ENCODE data around the gene SPRR2A. TPM values are rescaled to one million over a fixed set of nuclear protein-coding genes. Genes with fewer than 3 reads are reported as not detected.
"Not testable (repeated sequence)": the region's sequence is repeated elsewhere in the genome, so short reads cannot be mapped to it uniquely, and the experiment has no call there.

SPRR2A gene
- total RNA-seq, 1 donor from 2014 or later = not detected

DNA sequence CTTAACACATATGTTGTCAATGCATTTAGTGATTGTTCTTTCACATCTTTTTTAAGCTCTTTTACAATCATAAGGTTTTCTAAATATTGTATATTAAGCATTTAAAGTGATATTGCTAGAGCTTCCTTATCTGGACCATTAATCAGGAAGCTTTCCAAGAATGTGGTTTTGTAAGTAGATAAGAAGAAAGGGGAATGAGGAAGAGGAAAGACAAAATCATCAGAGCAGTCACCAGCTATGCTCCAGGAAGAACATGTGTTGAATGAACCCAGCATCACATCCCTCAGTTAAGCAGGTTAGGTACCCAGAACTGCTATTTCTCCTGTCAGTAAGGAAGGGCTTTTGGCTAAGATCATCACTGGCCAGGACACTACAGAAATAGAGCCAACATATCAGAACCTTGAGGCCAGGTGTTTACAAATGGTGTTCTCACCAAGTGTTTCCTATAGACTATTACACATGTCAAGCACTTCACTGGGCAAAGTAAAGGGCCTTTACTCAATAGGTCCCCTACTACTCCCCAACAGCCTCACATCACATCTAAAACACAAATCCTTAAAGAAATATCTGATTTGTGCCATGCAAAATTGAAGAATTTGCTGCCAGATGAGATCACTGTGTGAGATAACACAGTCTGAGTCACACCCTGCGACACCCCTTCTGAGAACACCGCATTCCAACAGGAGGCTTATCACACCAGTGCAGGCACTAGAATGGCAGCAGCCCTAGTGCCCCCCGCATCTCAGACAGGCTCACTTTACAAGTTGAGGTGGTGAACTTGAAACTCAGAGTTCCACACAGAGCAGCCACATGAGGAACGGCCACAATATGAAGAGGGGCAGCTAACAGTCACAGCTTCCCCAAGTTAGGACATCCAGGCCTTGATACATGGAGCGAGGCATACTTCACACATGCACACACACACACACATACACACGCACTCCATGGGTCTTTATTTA, 1.8 kb upstream of the SPRR2A start:
- H3K4me3 ChIP-seq = no peak overlapping the region
- DNase-seq = no peak

DNA sequence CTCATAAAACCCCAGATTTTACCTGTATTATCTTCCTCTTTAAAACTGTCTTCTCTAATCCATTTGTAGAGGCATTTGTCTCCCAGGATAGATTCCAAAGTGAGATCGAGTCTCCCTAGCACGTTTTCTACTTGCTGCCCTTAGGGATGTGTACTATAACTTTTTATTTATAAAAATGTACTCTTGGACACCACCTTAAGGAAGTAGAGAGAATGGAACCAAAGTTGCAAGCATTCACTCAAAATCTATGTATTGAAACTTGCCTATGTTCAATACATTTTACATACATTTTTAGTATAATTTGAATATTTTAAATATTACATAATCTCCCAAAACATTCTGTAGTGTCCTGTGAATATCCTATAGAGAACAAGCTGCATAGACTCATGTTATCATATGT, 842 bp upstream of the SPRR2A start:
- TF ChIP-seq, protein P1, sequence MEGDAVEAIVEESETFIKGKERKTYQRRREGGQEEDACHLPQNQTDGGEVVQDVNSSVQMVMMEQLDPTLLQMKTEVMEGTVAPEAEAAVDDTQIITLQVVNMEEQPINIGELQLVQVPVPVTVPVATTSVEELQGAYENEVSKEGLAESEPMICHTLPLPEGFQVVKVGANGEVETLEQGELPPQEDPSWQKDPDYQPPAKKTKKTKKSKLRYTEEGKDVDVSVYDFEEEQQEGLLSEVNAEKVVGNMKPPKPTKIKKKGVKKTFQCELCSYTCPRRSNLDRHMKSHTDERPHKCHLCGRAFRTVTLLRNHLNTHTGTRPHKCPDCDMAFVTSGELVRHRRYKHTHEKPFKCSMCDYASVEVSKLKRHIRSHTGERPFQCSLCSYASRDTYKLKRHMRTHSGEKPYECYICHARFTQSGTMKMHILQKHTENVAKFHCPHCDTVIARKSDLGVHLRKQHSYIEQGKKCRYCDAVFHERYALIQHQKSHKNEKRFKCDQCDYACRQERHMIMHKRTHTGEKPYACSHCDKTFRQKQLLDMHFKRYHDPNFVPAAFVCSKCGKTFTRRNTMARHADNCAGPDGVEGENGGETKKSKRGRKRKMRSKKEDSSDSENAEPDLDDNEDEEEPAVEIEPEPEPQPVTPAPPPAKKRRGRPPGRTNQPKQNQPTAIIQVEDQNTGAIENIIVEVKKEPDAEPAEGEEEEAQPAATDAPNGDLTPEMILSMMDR (IDR thresholded peaks at IDR 0.05) = no peak
- DNase-seq = no peak
- no peak overlapping the region for H3K4me3 ChIP-seq
- H3K36me3 ChIP-seq = no peaks in the 10 kb centered on the region
- no peaks in the 10 kb centered on the region for H3K4me1 ChIP-seq
- no peak for ATAC-seq
- H3K27ac ChIP-seq = no peak overlapping the region
- intact Hi-C loops (cut with DNase I) = no loop called here
- H3K9me3 ChIP-seq = no peaks in the 10 kb centered on the region
- H3K27me3 ChIP-seq (ENCODE audit: low read depth) = no peaks in the 10 kb centered on the region

More for the DNA sequence above, 1.8 kb upstream of the SPRR2A start:
- no peaks in the 10 kb centered on the region for H3K27me3 ChIP-seq (ENCODE audit: low read depth)
- intact Hi-C loops (cut with DNase I) = no loop called here
- H3K4me1 ChIP-seq = no peaks in the 10 kb centered on the region
- TF ChIP-seq, protein P1 (IDR thresholded peaks at IDR 0.05) = no peak
- H3K9me3 ChIP-seq = no peaks in the 10 kb centered on the region
- no peaks in the 10 kb centered on the region for H3K36me3 ChIP-seq
- no peak overlapping the region for H3K27ac ChIP-seq
- ATAC-seq = no peak

DNA sequence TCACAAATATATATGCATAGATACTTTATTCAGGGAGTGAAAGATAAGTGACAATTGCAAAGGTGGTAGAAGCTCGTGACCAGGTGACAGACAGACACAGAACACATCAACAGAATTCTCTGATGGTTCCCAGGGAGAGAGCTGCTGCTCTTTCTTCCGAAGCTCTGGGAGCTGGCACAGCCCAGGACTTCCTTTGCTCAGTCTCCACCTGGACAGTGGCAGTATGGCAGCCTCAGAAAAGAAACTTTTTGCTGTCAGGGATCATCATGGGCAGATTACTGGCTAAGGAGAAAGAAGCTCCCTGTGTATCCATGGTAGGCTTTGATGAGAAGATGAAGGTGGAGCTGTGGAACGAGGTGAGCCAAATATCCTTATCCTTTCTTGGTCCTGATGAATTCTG, 1.2 kb downstream of the SPRR2A start:
- H3K9me3 ChIP-seq; intact Hi-C loops (cut with DNase I); ATAC-seq; DNase-seq; H3K27ac ChIP-seq; H3K4me3 ChIP-seq; H3K27me3 ChIP-seq (ENCODE audit: low read depth); H3K36me3 ChIP-seq; H3K4me1 ChIP-seq: not testable (repeated sequence)

DNA sequence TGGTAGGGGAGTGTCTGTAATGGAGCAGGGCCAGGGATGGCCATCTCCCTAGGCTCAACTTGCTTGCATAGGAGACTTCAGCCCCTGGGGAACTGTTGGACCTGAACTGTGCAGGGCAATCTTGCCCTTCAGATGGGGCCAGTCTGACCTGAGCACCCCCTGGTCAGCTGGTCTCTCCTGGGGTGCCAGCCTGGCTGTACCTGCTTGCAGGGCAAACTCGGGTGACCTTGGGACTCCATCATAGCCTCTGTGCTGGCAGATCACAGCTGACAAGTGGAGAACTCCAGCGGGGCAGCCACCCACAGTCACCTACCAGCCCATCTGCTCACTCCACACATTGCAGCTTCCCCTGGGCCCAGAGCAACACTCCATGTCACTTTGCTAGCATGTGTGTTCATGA, 8.1 kb downstream of the SPRR2A start:
- H3K27me3 ChIP-seq (ENCODE audit: low read depth) = no peaks in the 10 kb centered on the region
- no peaks in the 10 kb centered on the region for H3K4me1 ChIP-seq
- DNase-seq (no peak), ATAC-seq (peak in 1 of 2 donors; percentile 17)
- intact Hi-C loops (cut with DNase I) = no loop called here
- TF ChIP-seq, protein P1 (IDR thresholded peaks at IDR 0.05) = no peak
- no peak overlapping the region for H3K27ac ChIP-seq
- no peaks in the 10 kb centered on the region for H3K36me3 ChIP-seq
- no peaks in the 10 kb centered on the region for H3K9me3 ChIP-seq
- H3K4me3 ChIP-seq = no peak overlapping the region

DNA sequence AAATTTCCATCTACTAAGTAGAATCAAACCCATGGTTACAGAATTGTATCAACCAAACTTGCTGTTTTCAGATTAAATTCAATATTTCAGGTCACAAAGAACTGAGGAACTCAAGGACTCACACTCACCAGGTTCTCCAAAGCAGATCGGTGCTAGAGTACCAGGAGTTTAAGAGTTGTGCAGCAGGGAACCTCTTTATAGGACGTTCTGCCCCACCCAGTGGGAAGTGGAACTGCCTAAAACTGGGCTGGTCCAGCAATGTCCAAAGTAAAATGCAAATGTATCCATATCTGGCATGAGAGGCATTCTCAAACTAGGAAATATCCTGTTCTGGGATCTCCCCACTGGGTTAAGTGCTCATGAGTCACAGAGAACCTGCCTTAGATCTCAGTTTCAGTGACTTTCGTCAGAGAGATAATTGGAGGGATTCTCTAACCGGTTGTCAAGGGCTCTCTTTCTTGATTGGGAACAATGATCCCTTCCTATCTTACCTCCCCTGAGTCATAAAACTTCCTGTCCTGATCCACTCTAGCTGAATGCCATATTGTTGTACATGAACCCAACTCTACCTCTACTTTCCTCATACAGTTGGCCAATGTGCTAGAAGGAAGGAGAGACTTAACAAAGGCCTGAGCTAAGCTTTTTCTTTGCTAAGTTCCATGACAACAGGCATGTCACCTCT, 16.2 kb downstream of the SPRR2A start, which contains the start of gene SPRR2D:
Gene SPRR2D (minus strand): TSS at position 171 of the 682 bp plus-strand sequence. CDS start 774 bp downstream, outside the sequence.
- Histone ChIP-seq H3K27me3 (ENCODE audit: low read depth) (peaks cover 5% of the 10 kb centered on the region), H3K36me3 (no peaks in the 10 kb centered on the region), H3K9me3 (no peaks in the 10 kb centered on the region), H3K4me3 (no peak within 1 kb of the TSS), H3K4me1 (no peaks in the 10 kb centered on the region), H3K27ac (no peak within 1 kb of the TSS)
- ATAC-seq (no peak), DNase-seq (no peak)
- TF ChIP-seq, protein P1 (IDR thresholded peaks at IDR 0.05) = no peak
- intact Hi-C loops (cut with DNase I) = no loop called here
